HPDE6-E6E7 (cell line): ENCODE measurements around the gene USH2A.

Experiments used
- DNase-seq: peaks from one replicate; pipeline ENCODE4 v3.0.0; 2011; ENCODE audit warnings: missing footprints; ENCODE audit errors: extremely low spot score

Gene USH2A

GRCh38 chr1:215789981-215790380 is 633.3 kb downstream of the USH2A start:
- DNase-seq = no peak

DNA sequence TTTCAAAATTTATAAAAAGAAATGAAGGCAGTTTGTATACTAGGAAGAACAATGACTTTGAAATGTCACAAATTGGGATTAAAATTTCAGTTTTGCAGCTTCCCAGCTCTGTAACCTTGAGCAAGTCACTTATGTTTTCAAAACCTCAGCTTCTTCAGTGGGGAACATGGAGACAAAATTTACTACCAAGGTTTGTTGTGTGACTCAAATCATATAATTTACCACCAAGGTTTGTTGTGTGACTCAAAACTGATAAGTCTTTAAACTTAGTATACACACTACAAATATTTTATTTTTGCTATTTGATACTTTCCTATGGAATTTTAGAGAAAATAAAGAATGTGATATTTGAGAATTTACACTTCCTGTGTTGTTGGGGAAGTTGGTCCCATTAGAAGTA is 636.3 kb downstream of the USH2A start:
- no peak for DNase-seq

DNA sequence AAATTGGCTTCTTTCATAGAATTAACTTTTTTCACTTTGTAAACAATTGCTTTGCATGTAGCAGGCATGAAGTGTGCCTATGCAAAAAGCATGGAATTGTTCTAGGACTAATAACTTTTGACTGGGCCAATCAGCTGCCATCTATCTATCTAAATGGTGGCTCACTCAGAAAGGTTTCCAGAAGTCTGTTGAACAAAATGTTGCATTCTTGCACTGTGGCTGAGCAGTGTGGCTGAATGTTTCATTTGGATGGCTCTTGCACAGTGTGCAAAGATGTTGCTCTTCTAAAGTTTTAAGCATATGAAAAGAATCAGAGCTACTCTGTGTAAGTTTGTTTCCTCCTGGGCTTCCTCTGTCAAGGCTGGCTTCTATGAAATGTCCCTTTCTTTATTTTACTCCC is 642.6 kb downstream of the USH2A start:
- DNase-seq = no peak

DNA sequence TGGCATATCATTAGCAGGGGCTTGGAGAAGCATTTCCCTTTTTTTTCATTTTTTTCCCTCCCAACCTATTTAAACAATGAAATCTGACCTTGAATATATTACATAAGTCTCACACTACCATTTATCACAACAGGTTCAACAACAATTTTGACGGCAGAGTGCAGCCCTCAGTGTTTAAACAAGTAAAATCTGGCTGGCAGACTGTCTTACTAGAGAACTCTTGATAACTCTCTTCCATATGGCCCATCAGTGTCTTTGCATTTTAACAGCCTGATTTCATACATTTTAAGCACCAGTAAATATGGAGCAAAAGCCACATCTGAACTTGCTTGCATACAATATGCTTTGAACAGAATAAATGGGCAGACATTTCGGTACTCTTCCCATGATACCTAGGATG is 643.1 kb downstream of the USH2A start:
- DNase-seq = no peak

- no peak for DNase-seq
Measured at GRCh38 chr1:215779729-215780128, 643.5 kb downstream of the USH2A start.

GRCh38 chr1:215777370-215777925 is 645.8 kb downstream of the USH2A start:
- DNase-seq = peak; percentile 2

GRCh38 chr1:215776336-215776735 is 646.9 kb downstream of the USH2A start:
- DNase-seq = no peak

DNA sequence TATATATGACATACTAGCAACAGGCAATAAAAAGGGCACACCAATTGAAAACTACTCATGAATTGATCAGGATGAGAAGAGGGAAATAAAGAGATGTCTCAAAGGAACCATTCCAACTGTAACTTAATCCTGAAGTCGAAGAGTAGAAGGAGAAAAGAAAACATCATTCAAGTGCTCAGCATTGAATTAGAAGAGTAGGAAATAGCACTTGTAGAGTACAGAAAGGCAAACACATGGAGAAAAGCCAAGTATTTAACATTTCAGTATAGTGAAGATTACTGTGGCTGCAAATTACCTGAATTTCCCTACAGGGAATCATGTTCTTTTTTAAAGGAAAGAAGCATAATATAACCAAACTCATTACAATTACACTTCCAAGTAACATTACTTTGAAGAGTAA is 651.1 kb downstream of the USH2A start:
- DNase-seq = no peak

DNA sequence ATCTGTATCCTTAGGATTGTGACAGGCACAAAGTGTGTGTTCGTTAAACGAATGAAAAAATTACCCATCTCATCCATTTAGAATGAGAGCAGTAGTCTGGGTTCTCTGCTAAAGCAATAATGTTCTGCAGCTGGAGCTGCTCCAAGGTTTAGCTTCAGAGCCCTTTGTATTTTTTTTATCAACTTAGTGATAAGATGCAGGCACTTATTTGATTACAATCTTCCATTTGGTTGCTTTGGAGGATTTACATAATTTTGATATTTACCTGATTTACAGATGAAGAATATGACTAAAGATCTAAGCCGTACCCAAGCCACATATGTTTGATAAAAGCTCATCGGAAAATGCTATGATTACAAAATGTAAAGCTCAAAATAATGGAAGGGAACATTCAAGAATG is 654.9 kb downstream of the USH2A start:
- DNase-seq = no peak

DNA sequence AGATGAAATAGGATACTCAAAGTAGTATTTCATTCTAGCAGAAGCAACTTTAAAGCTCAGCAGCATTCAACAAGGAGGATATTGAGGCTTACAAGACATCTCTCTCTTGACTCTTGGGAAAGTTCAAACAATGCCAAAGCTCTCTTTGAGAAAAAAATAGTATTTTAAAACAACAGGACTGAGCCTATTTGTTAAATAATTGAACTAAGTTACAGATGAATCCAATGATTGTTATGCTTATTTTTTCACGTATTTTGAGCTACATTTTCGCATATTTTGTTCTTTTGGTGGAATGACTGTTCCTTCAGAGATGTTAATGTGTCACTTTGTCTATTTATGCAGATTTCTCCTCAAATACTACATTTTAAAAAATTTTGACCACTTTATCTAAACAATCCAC is 655.5 kb downstream of the USH2A start:
- DNase-seq = no peak

- no peak for DNase-seq
Measured at GRCh38 chr1:215766521-215766920, 656.7 kb downstream of the USH2A start.

DNA sequence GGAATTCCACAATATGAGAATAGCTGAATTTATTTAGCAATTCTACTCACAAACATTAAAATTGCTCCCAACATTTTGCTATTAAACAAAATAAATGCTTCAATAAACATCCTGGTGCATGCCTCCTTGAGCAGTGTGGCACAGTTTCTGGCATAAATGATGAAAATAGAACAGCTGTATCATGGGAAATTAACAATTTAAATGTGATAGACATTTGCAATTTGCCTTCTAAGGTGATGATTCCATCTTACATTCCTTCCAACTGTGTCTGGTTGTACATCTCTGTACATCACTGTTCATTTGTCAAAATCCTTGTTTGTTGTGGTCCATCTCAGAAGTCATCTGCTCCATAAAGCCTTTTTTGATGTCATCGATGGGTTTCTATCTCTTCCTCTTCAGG is 657.4 kb downstream of the USH2A start:
- no peak for DNase-seq

DNA sequence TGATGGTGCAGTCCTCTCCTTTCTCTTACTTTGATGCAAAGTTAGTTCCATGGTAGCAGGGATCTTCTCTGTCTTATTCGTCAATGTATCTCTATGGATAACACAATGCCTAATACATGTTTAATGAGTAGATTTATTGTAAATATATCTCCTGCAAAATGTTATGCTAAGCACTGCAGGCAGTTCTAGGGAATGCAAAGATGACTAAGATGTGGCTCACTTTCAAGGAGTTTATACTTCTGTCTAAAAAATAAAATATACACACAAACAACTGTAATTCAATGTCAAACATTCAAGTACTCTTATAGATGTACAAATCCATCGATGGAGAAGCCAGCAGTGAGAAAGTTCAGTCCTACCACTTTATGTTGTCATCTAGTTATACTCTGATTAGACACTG is 661.8 kb downstream of the USH2A start:
- no peak for DNase-seq

DNA sequence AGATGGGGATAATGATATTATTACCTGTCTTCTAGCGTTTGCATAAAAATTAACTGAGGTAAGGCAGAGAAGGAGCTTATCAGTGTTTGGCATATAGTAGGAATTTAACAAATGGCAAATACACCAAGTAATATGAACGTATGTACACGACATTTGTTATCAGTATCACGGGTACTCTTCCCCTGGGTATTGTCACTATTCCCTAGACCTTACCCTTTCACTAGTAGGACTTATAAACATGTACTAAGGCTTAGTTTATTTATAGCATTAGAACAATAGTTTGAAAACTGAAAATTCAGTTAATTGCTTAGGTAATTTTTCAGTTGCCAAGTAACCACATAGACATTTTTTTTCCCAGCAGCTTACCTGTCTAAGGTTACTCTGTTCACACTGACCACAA is 669.1 kb downstream of the USH2A start:
- no peak for DNase-seq

GRCh38 chr1:215749414-215749813 is 673.8 kb downstream of the USH2A start:
- DNase-seq = no peak

DNA sequence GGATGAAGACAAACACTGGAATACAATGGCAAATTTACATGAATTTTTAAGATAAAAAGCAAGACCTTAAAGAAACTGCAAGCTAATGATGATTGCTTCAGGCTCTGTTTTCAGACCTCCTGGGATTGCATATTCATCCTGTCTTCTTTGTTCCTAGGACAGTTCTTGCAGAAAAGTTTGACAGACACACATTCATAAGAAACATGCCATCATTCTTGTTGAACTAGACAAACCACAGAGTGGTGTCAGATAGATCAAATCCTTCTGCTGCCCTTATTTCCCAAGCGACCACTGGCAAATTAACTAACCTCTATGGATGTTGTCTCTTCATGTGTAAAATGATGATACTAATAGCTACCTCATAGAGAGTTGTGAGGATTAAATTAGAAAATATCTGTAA is 674.8 kb downstream of the USH2A start:
- no peak for DNase-seq

- no peak for DNase-seq
Measured at GRCh38 chr1:215744419-215744818, 678.8 kb downstream of the USH2A start.

DNA sequence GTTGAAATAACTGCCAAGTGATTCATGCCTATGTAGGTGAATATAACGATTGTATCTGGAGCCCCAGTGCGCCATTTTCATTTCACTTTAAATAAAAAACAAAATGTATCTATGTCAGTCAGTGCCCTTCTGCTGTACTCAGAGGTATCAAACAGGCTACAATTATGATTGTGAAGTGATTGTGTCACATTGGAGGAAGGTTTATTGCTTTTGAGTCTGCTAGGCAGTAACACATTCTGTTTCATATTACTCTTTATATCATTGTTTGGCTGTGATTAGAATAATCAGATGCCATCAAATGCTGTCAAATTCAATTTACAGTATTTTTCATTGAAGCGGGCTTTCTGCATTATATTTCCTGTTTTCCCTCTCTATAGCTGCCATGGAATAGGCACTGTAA is 684.2 kb downstream of the USH2A start:
- DNase-seq = no peak

- no peak for DNase-seq
Measured at GRCh38 chr1:215731699-215732098, 691.5 kb downstream of the USH2A start.

GRCh38 chr1:215730600-215730999 is 692.6 kb downstream of the USH2A start:
- DNase-seq = no peak

DNA sequence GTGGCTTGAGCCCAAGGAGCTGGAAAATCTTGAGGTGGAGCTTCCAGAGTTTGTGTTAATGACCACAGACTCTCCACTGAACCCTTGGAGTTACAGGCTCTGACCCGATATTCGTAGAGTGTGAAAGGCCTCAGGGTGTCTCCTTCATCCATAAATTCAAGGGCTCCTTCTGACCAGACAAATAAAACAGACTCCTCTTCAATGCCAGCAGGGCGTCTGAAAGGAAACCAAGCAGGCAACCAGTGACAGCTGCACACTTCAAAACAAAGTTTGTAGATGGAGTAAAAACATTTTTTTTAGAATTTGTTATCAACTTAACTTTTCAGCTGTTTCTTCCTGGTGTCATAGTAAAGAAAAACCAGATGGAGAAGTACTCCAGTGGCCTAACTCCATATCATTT is 695.1 kb downstream of the USH2A start:
- DNase-seq = no peak

DNA sequence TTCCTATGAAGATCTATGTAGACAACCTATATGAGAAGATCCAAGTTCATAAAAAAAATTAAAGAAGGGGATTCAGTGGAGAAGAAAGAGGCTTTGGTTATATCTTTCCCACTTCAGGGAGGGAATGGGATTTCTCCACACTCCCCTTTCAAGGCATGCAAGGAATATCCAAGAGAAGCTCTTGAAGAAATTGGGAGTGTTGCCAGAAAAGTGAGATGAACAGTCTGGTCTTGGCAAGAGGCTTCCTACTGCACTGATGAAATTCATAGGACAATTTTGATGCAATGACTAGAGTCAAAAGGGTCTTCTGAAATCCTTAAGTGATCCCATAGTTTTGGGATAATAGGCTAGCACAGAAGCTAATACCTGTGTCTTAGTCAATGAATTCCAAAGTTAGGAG is 703.1 kb downstream of the USH2A start:
- DNase-seq = no peak

GRCh38 chr1:215719552-215719951 is 703.7 kb downstream of the USH2A start:
- DNase-seq = no peak

GRCh38 chr1:215718575-215719287 is 704.5 kb downstream of the USH2A start:
- no peak for DNase-seq
